Pancreas (tissue), 10 donors: ENCODE results near the gene CFAP73. TPM values are rescaled to one million over a fixed set of nuclear protein-coding genes. Genes with fewer than 3 reads are reported as not detected.

Source experiments
- ATAC-seq, 4 donors: fragments of 200-7000 bp; cut with Tn5 transposase; one replicate each; pipeline versions ENCODE4 v1.8.0 to v1.9.1; 2020; ENCODE audit warnings: mild to moderate bottlenecking in 4 of 4, moderate library complexity in 4 of 4
- DNase-seq, 6 donors: peaks; one replicate each; pipeline ENCODE4 v3.0.0-alpha.2; 2020
- FAIRE-seq: peaks from 2 replicates; lab custom pipeline; 2012; peaks lifted over from hg19 to GRCh38; lab: Jason Lieb, UNC
- H3K27ac ChIP-seq, 4 donors: fragments of 200-600 bp; sonication (generic); 1 replicate in 3 of 4; 2 replicates in 1 of 4; pipeline versions ENCODE4 v1.5.0 to v1.8.0; 2020
- H3K27me3 ChIP-seq, 4 donors: fragments of 200-600 bp; one replicate each; pipeline ENCODE4 v1.8.0; 2021
- H3K36me3 ChIP-seq, 3 donors: fragments of 200-600 bp; sonication (generic) in 1 of 3; one replicate each; pipeline versions ENCODE4 v1.5.0 to v1.8.0; 2020 to 2021
- H3K4me1 ChIP-seq, 3 donors: fragments of 200-600 bp; one replicate each; pipeline ENCODE4 v1.8.0; 2021
- H3K4me3 ChIP-seq, 4 donors: fragments of 200-600 bp; sonication (generic) in 2 of 4; one replicate each; pipeline versions ENCODE4 v1.5.0 to v1.8.0; 2020 to 2021
- H3K9me3 ChIP-seq, 4 donors: fragments of 200-600 bp; one replicate each; pipeline ENCODE4 v1.8.0; 2021
- WGBS, 2 donors: extraction: QIAGEN DNeasy Blood & Tissue Kit; methylation state at CpG; one replicate each; pipeline ENCODE4 v1.1.7; 2013; 5-methylcytosine and 5-hydroxymethylcytosine counted together
- intact Hi-C, 3 donors: fragments of 100-400 bp; cut with DNase I; formaldehyde crosslinking; loops; one replicate each; pipeline versions ENCODE4 v1.11.1 to v1.14.2; 2022
- polyA plus RNA-seq, 2 donors: library from polyadenylated mRNA; stranded (reverse); fragments of 200-250 nt; gene quantifications; one replicate each; pipeline ENCODE4 v1.2.3, GENCODE V29; 2013
- total RNA-seq, 6 donors: library from RNA; stranded (reverse); fragmentation: NEBNext Ultra II Directional in 4 of 6; extraction: Animal tissue kit (Norgen Biotek cat#: 25700) in 4 of 6; gene quantifications; one replicate each; pipeline versions ENCODE4 v1.2.1 to v1.2.4, GENCODE V29; 2021 to 2023
- TF ChIP-seq, protein P1 (sequence below), 4 donors: fragments of 200-600 bp; sonication (generic) in 3 of 4; IDR thresholded peaks; one replicate each; pipeline versions ENCODE4 v1.5.0 to v1.8.0; 2021; ENCODE audit warnings: antibody characterized with exemption in 4 of 4
- donor health status: healthy with polysubstance abuse.
- donor health status: DM: no; HTN: no; CAD: no; lungs with moderate emphysema.
- donor health status: DM: no; HTN: no; CAD: no.
- donor health status: control.
- donor health status: control.
- donor health status: Bipolar disorder and iron deficiency.
- donor health status: DM: yes; HTN: yes; CAD: no.
- donor health status: DM: no; HTN: no; CAD: no.
- donor health status: DM: no; HTN: no; CAD: no.
- donor health status: DM: yes; HTN: yes; CAD: no.

The CFAP73 gene
- total and polyA plus RNA-seq, 8 donors = 0.12 to 0.61 (median 0.23) TPM; not detected in 3

DNA sequence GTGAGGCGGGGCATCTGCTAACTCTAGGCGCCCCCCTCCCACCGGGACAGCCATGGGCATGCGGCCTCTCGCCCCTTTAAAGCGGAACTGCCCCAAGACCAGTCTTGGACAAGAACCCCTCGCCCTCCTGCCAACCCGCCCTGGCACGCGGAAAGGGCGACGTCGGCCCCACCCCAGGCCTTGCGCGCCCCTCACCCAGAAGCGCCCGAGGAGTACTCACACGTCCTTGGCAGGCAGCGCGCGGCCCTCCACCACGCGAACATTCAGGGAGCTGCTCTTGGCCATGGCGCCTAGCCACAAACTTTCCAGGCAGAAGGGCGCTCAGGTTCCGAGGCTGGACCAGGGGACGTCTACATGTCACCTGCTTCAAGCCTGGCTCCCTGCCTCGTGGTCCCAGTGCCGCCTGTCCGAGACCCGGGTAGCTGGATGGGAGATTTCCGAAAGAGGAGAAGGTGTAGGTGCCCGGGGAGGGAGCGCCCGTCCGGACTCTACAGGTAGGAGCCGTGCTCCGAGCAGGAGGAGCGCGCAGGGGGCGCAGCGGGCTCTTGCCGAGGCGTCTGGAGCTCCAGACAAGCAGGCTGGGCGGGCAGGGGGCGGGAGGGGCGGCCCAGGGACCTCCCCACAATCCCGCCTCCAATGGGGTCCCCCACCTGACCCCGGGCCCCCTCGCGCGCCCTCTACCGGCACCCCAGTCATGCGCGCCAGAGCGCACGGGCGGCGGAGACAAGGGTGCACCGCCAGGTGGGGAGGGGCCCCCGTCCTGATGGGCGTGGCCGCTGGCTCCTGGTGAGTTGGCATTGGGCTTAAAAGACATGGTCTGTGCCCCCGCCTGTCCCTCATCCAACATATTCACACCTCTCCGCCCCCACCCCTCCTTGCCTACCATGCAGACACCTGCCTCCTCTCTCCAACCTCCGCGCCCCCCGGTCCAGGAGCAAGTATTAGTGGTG lies 14.1 kb upstream of the CFAP73 start, which contains the start of gene RASAL1:
RASAL1 (minus strand) TSS at position 584 of the 950 bp plus-strand sequence; CDS start at position 285, 299 bp downstream.
- DNase-seq (peak; percentile 35 to 86 (median 73)), FAIRE-seq (no peak), ATAC-seq (peak; percentile 82 to 94 (median 87))
- Histone ChIP-seq H3K36me3 (no peaks in the 10 kb centered on the region), H3K27ac (peak within 1 kb of the TSS in 2 of 4 donors; percentile 33 to 51), H3K4me3 (peak within 1 kb of the TSS in 2 of 4 donors; percentile 36 to 39), H3K27me3 (no peaks in the 10 kb centered on the region), H3K9me3 (no peaks in the 10 kb centered on the region), H3K4me1 (no peaks in the 10 kb centered on the region)
- intact Hi-C loops = no loop called here
- WGBS, 2 donors = 3 to 4% methylated on average over 44 to 68 of the region's 68 CpGs
- TF ChIP-seq, protein P1, sequence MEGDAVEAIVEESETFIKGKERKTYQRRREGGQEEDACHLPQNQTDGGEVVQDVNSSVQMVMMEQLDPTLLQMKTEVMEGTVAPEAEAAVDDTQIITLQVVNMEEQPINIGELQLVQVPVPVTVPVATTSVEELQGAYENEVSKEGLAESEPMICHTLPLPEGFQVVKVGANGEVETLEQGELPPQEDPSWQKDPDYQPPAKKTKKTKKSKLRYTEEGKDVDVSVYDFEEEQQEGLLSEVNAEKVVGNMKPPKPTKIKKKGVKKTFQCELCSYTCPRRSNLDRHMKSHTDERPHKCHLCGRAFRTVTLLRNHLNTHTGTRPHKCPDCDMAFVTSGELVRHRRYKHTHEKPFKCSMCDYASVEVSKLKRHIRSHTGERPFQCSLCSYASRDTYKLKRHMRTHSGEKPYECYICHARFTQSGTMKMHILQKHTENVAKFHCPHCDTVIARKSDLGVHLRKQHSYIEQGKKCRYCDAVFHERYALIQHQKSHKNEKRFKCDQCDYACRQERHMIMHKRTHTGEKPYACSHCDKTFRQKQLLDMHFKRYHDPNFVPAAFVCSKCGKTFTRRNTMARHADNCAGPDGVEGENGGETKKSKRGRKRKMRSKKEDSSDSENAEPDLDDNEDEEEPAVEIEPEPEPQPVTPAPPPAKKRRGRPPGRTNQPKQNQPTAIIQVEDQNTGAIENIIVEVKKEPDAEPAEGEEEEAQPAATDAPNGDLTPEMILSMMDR (IDR thresholded peaks at IDR 0.05) = peak; percentile 32 to 52 (median 38)

- TF ChIP-seq, protein P1 (IDR thresholded peaks at IDR 0.05) = no peak
- Histone ChIP-seq H3K27ac (peak overlapping the region in 2 of 4 donors; percentile 33 to 51), H3K4me1 (no peaks in the 10 kb centered on the region), H3K4me3 (peak overlapping the region in 2 of 4 donors; percentile 36 to 39), H3K36me3 (no peaks in the 10 kb centered on the region), H3K27me3 (no peaks in the 10 kb centered on the region), H3K9me3 (no peaks in the 10 kb centered on the region)
- intact Hi-C loops = no loop called here
- FAIRE-seq = no peak
- 27 to 29% methylated on average over 21 of the region's 21 CpGs for WGBS, 2 donors
- no peak for DNase-seq
- peak in 3 of 4 donors; percentile 41 to 69 (median 63) for ATAC-seq
Observed at GRCh38 chr12:113136128-113136989, 13.2 kb upstream of the CFAP73 start.

DNA sequence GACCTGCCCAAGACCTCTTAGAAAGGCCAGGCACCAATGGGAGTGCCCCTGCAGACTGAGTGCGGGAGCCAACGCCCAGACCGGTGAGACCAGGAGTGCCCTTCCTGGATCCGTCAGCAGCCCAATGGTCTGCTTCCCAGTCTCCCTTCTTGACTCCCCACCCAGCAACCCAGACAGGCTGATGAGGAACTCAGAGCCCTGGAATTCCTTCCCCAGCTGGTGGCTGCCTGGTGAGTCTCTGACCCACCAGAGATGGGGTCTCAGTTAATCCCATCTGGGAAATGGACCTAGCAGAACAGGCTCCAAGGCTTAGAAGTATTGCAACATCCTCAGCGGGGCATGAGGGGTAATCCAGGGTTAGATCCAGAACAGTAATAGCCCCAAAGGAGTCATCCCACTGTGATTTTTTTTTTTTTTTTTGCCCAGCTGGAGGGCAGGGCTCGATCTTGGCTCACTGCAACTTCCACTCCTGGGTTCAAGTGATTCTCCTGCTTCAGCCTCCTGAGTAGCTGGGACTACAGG lies 12.5 kb upstream of the CFAP73 start:
- TF ChIP-seq, protein P1 (IDR thresholded peaks at IDR 0.05) = no peak
- intact Hi-C loops = no loop called here
- Histone ChIP-seq H3K27me3 (no peaks in the 10 kb centered on the region), H3K4me3 (no peak overlapping the region), H3K4me1 (no peaks in the 10 kb centered on the region), H3K27ac (no peak overlapping the region), H3K9me3 (no peaks in the 10 kb centered on the region), H3K36me3 (no peaks in the 10 kb centered on the region)
- no peak for DNase-seq
- peak in 1 of 4 donors; percentile 26 for ATAC-seq
- no peak for FAIRE-seq
- WGBS, 2 donors = 74 to 87% methylated on average over 6 of the region's 6 CpGs

- Histone ChIP-seq H3K4me3 (no peak overlapping the region), H3K27ac (no peak overlapping the region), H3K4me1 (no peaks in the 10 kb centered on the region), H3K9me3 (no peaks in the 10 kb centered on the region), H3K27me3 (no peaks in the 10 kb centered on the region), H3K36me3 (no peaks in the 10 kb centered on the region)
- intact Hi-C loops = no loop called here
- ATAC-seq (no peak), DNase-seq (peak in 1 of 6 donors; percentile 27), FAIRE-seq (no peak)
- 79 to 84% methylated on average over 12 of the region's 12 CpGs for WGBS, 2 donors
- TF ChIP-seq, protein P1 (IDR thresholded peaks at IDR 0.05) = no peak
Observed at GRCh38 chr12:113137861-113138783, 11.4 kb upstream of the CFAP73 start.
